ENCODE results near the gene RALY.

GRCh38 chr20:34055290-34055689, 61.6 kb downstream of the RALY start:
- TF ChIP-seq CTCF (IDR thresholded peaks at IDR 0.05) (no peak), POLR2A (IDR thresholded peaks at IDR 0.05) (no peak)

Measured in testis (tissue), 2 donors.